Esophagus muscularis mucosa (tissue), 4 donors: ENCODE measurements around the gene TNN. TPM values are rescaled to one million over a fixed set of nuclear protein-coding genes. Genes with fewer than 3 reads are reported as not detected.
A peak's percentile ranks its signal among the peaks of the same experiment; 100 is the strongest.

Experiments used
- DNase-seq: peaks from one replicate; pipeline ENCODE4 v3.0.0-alpha.2; 2017; ENCODE audit errors: extremely low spot score
- H3K27ac ChIP-seq, 4 donors: fragments of 200-600 bp; sonication (generic); replicated peaks in 1 of 4; 1 replicate in 3 of 4; 2 replicates in 1 of 4; pipeline ENCODE4 v1.5.1; 2016 to 2019; ENCODE audit warnings: mild to moderate bottlenecking in 1 of 4
- H3K27me3 ChIP-seq, 4 donors: fragments of 200-600 bp; sonication (generic); one replicate each; pipeline versions ENCODE4 v1.5.1 to v1.6.0; 2016 to 2019
- H3K36me3 ChIP-seq, 4 donors: fragments of 200-600 bp; sonication (generic); one replicate each; pipeline ENCODE4 v1.5.1; 2016 to 2019
- H3K4me1 ChIP-seq, 4 donors: fragments of 200-600 bp; sonication (generic); one replicate each; pipeline ENCODE4 v1.5.1; 2016 to 2019
- H3K4me3 ChIP-seq, 4 donors: fragments of 200-600 bp; sonication (generic); 1 replicate in 2 of 4; 2 replicates in 2 of 4; pipeline ENCODE4 v1.5.1; 2016 to 2019; ENCODE audit warnings: mild to moderate bottlenecking in 4 of 4, moderate library complexity in 1 of 4
- H3K9me3 ChIP-seq, 4 donors: fragments of 200-600 bp; sonication (generic); 1 replicate in 3 of 4; 2 replicates in 1 of 4; pipeline ENCODE4 v1.5.1; 2016 to 2019
- EP300 ChIP-seq: sonication (generic); formaldehyde crosslinking; IDR thresholded peaks from one replicate; pipeline ENCODE4 v1.6.1; 2017; ENCODE audit warnings: antibody characterized with exemption
- POLR2A ChIP-seq: fragments of 450-650 bp; IDR thresholded peaks from one replicate; pipeline ENCODE4 v1.6.1; 2017; ENCODE audit warnings: antibody characterized with exemption, moderate library complexity, mild to moderate bottlenecking, low read depth
- POLR2AphosphoS5 ChIP-seq, 2 donors: sonication (generic); formaldehyde crosslinking; IDR thresholded peaks; one replicate each; pipeline ENCODE4 v1.6.1; 2017; ENCODE audit warnings: antibody characterized with exemption in 2 of 2
- WGBS: methylation state at CpG from one replicate; pipeline ENCODE4 v1.1.5; 2018; 5-methylcytosine and 5-hydroxymethylcytosine counted together
- intact Hi-C: fragments of 100-400 bp; cut with DNase I; formaldehyde crosslinking; loops from one replicate; pipeline ENCODE4 v1.15.1; 2023
- total RNA-seq, 4 donors: library from RNA; depleted of rRNA; stranded (reverse); fragments of >200 nt; gene quantifications; one replicate each; pipeline versions ENCODE4 v1.1.0 to v1.2.1, GENCODE V29; 2016
- TF ChIP-seq, protein P1 (sequence below), 3 experiments: fragments of 200-600 bp in 2 of 3; fragments of 450-650 bp in 1 of 3; sonication (generic) in 2 of 3; IDR thresholded peaks; one replicate each; pipeline ENCODE4 v1.5.1; 2017 to 2019; ENCODE audit warnings: antibody characterized with exemption in 3 of 3, mild to moderate bottlenecking in 2 of 3, moderate library complexity in 1 of 3

TNN gene
- total RNA-seq, 4 donors from 2014 or later, result under 0.01 to 0.45 (median 0.20) TPM

GRCh38 chr1:175186433-175187160 is 119.0 kb downstream of the TNN start:
- Histone ChIP-seq H3K27me3 (no peaks in the 10 kb centered on the region), H3K4me3 (no peak overlapping the region), H3K9me3 (no peaks in the 10 kb centered on the region), H3K27ac (no peak overlapping the region), H3K36me3 (peaks cover 0 to 13% (median 0%) of the 10 kb centered on the region in 4 donors), H3K4me1 (peaks cover 29 to 72% (median 63%) of the 10 kb centered on the region in 4 donors)
- TF ChIP-seq POLR2A (no peak), POLR2AphosphoS5 (IDR thresholded peaks at IDR 0.05) (no peak), EP300 (no peak)
- TF ChIP-seq, protein P1, sequence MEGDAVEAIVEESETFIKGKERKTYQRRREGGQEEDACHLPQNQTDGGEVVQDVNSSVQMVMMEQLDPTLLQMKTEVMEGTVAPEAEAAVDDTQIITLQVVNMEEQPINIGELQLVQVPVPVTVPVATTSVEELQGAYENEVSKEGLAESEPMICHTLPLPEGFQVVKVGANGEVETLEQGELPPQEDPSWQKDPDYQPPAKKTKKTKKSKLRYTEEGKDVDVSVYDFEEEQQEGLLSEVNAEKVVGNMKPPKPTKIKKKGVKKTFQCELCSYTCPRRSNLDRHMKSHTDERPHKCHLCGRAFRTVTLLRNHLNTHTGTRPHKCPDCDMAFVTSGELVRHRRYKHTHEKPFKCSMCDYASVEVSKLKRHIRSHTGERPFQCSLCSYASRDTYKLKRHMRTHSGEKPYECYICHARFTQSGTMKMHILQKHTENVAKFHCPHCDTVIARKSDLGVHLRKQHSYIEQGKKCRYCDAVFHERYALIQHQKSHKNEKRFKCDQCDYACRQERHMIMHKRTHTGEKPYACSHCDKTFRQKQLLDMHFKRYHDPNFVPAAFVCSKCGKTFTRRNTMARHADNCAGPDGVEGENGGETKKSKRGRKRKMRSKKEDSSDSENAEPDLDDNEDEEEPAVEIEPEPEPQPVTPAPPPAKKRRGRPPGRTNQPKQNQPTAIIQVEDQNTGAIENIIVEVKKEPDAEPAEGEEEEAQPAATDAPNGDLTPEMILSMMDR (IDR thresholded peaks at IDR 0.05), result no peak
- 71% methylated on average over 2 of the region's 2 CpGs for whole genome bisulfite sequencing
- no peak for DNase-seq
- intact Hi-C loops, result no loop called here

GRCh38 chr1:175188936-175189335 is 121.3 kb downstream of the TNN start:
- intact Hi-C loops, result no loop called here
- no peak for DNase-seq
- WGBS, result 51% methylated on average over 2 of the region's 2 CpGs
- H3K27ac ChIP-seq, result no peak overlapping the region
- no peaks in the 10 kb centered on the region for H3K9me3 ChIP-seq
- peaks cover 0 to 6% (median 0%) of the 10 kb centered on the region in 4 donors for H3K36me3 ChIP-seq
- TF ChIP-seq, protein P1 (IDR thresholded peaks at IDR 0.05), result no peak
- no peak for TF ChIP-seq POLR2A
- no peak for TF ChIP-seq EP300
- TF ChIP-seq POLR2AphosphoS5 (IDR thresholded peaks at IDR 0.05), result no peak
- no peaks in the 10 kb centered on the region for H3K27me3 ChIP-seq
- H3K4me1 ChIP-seq, result peaks cover 38 to 75% (median 67%) of the 10 kb centered on the region in 4 donors
- H3K4me3 ChIP-seq, result no peak overlapping the region

DNA sequence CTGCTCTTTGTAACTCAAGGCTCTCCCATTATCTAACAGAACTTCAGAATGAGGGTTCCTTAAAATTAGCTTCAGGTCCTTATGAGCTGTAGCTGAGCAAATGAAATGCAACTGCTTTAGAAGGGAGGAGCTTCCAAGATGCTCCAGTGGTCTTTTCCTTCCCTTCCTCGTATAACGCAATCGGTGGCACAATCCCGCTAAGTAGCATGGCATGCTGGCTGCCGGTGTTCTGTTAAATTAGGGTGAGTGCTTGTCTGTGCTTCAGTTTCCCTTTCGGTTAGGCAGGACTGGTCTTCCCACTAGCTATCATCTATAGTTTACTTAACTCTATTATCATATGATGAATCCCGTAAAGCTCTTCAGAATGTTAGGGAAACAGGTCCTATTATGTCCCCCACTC is 124.0 kb downstream of the TNN start:
- Histone ChIP-seq H3K4me3 (peak overlapping the region; percentile 66 to 81 (median 68)), H3K36me3 (peaks cover 0 to 6% (median 0%) of the 10 kb centered on the region in 4 donors), H3K4me1 (peaks cover 37 to 58% (median 50%) of the 10 kb centered on the region in 4 donors), H3K9me3 (no peaks in the 10 kb centered on the region), H3K27ac (peak overlapping the region; percentile 86 to 89 (median 88)), H3K27me3 (no peaks in the 10 kb centered on the region)
- TF ChIP-seq POLR2A (no peak), EP300 (no peak), POLR2AphosphoS5 (IDR thresholded peaks at IDR 0.05) (peak in 1 of 2 donors; percentile 55)
- TF ChIP-seq, protein P1 (IDR thresholded peaks at IDR 0.05), result no peak
- peak; percentile 90 for DNase-seq
- WGBS, result 31% methylated on average over 7 of the region's 7 CpGs
- intact Hi-C loops, result loop anchor here (5.0 kb wide), 1 partner anchor 34 kb away; no protein-coding TSS in a partner anchor

DNA sequence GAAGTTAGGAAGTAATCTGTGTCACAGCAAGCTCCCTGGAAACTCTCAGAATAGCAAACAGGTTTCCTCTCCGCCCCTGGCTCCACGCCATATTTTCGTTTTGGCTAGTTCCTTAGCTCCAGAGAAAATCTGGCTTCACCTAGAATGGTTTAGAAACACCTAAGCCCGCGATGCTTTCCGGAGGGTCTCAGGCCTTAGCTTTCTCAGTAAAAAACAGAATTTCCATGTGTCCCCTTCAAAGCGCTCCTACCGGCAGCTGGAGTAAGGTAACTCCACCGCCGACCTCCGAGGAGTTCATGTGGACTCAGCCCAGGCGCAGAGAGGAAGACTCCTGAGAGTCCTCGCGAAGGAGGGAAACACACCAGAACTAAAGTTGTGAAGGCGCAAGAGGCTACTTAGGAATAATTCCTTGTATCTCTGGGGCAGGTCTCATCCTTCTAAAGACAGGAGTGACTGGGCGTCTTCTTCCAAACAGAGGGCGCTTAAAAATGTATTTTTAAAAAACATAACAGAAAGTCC is 124.5 kb downstream of the TNN start:
- Histone ChIP-seq H3K27me3 (no peaks in the 10 kb centered on the region), H3K4me3 (peak overlapping the region; percentile 66 to 81 (median 68)), H3K4me1 (peaks cover 37 to 56% (median 45%) of the 10 kb centered on the region in 4 donors), H3K36me3 (peaks cover 0 to 6% (median 0%) of the 10 kb centered on the region in 4 donors), H3K27ac (peak overlapping the region; percentile 86 to 89 (median 88)), H3K9me3 (no peaks in the 10 kb centered on the region)
- peak; percentile 92 for DNase-seq
- WGBS, result 1% methylated on average over 17 of the region's 17 CpGs
- intact Hi-C loops, result loop anchor here (5.0 kb wide), 1 partner anchor 35 kb away; no protein-coding TSS in a partner anchor
- no peak for TF ChIP-seq EP300
- no peak for TF ChIP-seq POLR2A
- TF ChIP-seq, protein P1 (IDR thresholded peaks at IDR 0.05), result no peak
- no peak for TF ChIP-seq POLR2AphosphoS5 (IDR thresholded peaks at IDR 0.05)
